ENCODE measurements around the gene IDUA. TPM values are rescaled to one million over a fixed set of nuclear protein-coding genes. Genes with fewer than 3 reads are reported as not detected.

IDUA gene
- total RNA-seq, 1 donor from 2014 or later = 5.8 TPM

DNA sequence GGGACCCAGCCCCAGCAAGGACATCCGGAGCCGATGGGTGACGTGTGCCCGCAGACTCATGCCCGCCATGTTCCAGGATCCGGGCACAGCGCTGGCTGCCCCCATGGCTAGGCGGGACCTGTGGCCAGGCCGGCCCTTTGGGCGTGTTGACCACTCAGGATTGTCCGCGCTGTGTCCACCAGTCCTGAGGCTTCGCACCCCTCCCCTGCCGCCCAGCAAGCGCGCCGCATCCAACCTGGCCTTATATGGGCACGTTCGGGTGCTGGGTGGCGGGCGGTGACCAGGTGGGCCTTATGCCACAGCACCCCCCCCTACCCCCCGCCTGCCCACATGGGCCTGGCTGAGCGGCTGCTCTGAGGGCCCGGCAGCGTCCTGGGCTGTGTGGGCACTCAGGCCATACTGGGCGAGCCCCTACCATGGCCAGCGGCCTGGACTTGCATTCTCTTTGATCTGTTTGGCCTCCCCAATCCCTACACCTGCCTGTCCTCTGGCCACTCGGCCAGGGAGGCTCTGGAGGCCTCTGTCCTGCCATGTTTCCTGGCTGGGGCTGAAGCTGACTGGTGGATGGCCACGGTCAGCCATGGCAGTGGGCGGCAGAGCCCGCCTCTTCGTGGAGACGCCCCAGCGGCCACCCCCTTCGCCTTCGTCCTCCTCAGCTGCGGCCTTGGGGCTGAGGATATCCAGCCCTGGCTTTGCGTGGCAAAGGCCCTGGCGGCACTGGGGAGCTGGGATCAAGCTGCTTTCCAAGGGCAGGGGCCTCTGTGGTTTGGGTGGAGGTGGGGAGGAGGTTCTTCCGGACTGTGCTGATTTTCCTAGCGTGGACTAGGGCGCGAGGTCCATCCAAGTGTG is 26.6 kb downstream of the IDUA start:
- H3K4me3 ChIP-seq (ENCODE audit: low read depth, low read length) = no peak overlapping the region
- DNase-seq (ENCODE audit: low read depth) = no peak
- TF ChIP-seq, protein P1, sequence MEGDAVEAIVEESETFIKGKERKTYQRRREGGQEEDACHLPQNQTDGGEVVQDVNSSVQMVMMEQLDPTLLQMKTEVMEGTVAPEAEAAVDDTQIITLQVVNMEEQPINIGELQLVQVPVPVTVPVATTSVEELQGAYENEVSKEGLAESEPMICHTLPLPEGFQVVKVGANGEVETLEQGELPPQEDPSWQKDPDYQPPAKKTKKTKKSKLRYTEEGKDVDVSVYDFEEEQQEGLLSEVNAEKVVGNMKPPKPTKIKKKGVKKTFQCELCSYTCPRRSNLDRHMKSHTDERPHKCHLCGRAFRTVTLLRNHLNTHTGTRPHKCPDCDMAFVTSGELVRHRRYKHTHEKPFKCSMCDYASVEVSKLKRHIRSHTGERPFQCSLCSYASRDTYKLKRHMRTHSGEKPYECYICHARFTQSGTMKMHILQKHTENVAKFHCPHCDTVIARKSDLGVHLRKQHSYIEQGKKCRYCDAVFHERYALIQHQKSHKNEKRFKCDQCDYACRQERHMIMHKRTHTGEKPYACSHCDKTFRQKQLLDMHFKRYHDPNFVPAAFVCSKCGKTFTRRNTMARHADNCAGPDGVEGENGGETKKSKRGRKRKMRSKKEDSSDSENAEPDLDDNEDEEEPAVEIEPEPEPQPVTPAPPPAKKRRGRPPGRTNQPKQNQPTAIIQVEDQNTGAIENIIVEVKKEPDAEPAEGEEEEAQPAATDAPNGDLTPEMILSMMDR (conservative IDR thresholded peaks at IDR 0.05; ENCODE audit: low read depth, low read length) = no peak

DNA sequence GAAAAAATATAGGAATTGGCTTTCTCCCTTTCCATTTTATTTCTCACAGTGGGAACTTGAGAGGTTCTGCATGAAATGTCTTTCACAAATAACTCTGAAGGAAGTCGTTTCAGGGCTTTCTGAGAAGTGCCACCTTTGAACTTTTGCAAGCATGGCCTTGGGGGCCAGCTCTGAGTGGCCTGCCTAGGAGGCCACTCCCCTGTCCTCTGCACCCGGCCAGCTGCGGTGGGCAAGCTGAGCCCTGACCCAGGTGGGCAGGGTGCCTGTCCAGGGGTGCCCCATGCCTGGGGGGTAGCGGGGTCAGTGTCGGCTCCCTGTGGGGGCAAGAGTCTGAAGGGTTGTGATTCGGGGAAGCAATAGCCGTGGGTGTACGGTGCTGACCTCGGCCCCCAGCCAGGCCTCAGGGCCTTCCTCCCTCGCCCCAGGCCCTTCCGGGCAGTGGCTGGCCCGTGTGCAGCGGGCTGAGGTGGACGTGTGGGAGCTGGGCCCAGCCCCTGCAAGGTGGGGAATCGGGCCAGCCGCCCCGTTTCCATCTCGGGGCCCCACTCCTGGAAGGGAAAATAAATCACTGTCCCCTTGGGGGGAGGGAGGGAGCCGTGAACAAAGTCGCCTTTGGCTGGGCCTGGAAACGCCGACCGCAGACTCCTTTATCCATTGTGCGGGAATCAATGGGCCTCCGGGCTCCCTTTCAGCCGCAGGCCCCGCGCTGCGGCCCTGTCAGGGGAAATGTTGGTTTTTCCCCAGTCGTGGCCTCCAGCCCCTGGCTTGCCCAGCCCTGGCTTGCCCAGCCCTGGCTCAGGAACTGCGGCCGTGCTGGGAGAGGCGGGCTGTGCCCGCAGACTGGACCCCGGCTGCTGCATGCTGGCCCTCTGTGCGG is 27.7 kb downstream of the IDUA start:
- TF ChIP-seq, protein P1 (conservative IDR thresholded peaks at IDR 0.05; ENCODE audit: low read depth, low read length) = no peak
- H3K4me3 ChIP-seq (ENCODE audit: low read depth, low read length) = no peak overlapping the region

DNA sequence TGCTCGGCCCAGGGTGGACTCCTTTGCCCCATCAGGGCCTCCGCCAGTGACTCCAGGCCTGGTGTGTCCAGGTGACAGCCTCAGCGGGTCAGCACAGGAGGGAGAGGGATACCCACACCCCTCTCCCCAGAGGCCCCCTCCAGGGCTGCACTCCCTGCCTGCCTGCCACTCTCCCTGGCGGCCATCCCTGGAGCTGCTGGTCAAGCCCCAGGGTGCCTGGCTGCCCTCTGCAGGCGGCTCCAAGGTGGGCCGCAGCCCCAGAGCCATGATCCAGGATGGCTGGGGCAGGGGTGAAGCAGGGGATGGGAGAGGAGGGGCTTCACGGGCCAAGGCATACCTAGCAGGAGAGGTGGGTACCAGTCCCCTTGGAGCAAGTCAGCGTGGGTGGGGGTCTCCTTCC is 28.3 kb downstream of the IDUA start:
- H3K4me3 ChIP-seq (ENCODE audit: low read depth, low read length) = no peak overlapping the region
- DNase-seq (ENCODE audit: low read depth) = no peak
- TF ChIP-seq, protein P1 (conservative IDR thresholded peaks at IDR 0.05; ENCODE audit: low read depth, low read length) = no peak

More for the DNA sequence above, 27.7 kb downstream of the IDUA start:
- no peak for DNase-seq (ENCODE audit: low read depth)

DNA sequence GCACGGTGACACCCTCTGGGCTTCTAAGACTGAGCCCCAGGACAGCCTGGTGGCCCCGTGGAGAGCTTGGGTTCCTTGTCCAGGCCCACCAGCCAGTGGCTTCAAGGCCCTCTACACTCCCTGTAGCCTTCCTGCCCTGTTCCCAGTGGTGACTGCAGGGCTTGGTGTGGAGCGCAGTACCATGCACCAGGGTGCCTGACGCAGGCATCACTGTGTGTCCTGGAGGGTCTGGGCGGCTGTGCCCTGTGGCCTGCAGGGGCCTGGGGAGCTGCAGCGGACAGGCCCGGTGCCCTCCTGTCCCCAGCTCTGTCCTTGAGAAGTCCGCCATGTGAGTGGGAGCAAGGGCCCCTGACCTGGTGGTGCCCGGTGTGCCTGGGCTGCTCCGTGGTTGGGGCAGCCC is 28.9 kb downstream of the IDUA start:
- TF ChIP-seq, protein P1 (conservative IDR thresholded peaks at IDR 0.05; ENCODE audit: low read depth, low read length) = no peak
- DNase-seq (ENCODE audit: low read depth) = no peak
- H3K4me3 ChIP-seq (ENCODE audit: low read depth, low read length) = no peak overlapping the region

DNA sequence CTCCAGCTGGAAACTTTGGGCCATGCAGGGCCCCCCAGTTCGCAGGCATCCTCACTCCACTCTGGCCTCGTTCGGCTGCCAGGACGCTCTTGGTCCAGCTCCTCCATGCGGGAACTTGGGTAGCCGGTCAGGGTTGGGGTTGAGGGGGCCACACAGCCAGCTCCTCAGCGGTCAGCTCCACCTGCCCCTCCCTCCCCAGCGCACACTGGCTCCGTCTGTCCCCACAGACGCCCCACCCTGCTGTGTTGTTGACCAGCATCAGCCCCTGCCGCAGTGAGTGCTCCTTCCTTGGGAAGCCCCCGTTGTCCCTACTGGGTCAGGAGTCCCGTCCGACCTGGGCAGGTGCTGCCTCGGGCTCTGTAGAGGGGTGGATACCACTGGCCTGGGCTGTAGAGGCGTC is 30.4 kb downstream of the IDUA start:
- TF ChIP-seq, protein P1 (conservative IDR thresholded peaks at IDR 0.05; ENCODE audit: low read depth, low read length) = no peak
- no peak overlapping the region for H3K4me3 ChIP-seq (ENCODE audit: low read depth, low read length)
- no peak for DNase-seq (ENCODE audit: low read depth)

DNA sequence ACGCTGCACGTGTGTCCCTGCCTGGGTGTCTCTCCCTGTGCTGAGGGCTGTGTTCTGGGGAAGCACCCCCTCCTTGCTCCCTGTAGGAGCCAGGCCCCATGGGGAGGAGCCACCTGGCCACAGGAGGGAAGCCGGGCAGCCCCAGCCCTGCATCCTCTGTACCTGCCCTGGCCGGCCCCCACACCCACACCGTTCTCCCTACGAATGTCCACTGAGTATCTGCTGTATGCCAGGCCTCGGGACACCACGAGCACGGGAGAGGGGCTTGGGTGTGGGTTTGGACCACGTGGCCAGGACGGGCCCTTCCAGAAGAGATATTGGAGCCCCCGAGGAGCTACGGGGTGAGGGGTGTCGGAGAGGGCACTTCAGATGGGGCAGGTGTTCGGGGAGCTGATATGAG is 30.9 kb downstream of the IDUA start:
- no peak for DNase-seq (ENCODE audit: low read depth)
- H3K4me3 ChIP-seq (ENCODE audit: low read depth, low read length) = no peak overlapping the region
- TF ChIP-seq, protein P1 (conservative IDR thresholded peaks at IDR 0.05; ENCODE audit: low read depth, low read length) = no peak
